NOMO-1 (cell line): Measurements from ENCODE around the gene CROT.
"Not testable (repeated sequence)": the region's sequence is repeated elsewhere in the genome, so short reads cannot be mapped to it uniquely, and the experiment has no call there.

ENCODE experiments used
- DNase-seq, 2 experiments: peaks; one replicate each; lab custom pipeline; 2025; ENCODE audit not compliant: unreplicated experiment in 2 of 2; lab: John Stamatoyannopoulos, UW

Gene CROT, protein sequence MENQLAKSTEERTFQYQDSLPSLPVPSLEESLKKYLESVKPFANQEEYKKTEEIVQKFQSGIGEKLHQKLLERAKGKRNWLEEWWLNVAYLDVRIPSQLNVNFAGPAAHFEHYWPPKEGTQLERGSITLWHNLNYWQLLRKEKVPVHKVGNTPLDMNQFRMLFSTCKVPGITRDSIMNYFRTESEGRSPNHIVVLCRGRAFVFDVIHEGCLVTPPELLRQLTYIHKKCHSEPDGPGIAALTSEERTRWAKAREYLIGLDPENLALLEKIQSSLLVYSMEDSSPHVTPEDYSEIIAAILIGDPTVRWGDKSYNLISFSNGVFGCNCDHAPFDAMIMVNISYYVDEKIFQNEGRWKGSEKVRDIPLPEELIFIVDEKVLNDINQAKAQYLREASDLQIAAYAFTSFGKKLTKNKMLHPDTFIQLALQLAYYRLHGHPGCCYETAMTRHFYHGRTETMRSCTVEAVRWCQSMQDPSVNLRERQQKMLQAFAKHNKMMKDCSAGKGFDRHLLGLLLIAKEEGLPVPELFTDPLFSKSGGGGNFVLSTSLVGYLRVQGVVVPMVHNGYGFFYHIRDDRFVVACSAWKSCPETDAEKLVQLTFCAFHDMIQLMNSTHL

DNA sequence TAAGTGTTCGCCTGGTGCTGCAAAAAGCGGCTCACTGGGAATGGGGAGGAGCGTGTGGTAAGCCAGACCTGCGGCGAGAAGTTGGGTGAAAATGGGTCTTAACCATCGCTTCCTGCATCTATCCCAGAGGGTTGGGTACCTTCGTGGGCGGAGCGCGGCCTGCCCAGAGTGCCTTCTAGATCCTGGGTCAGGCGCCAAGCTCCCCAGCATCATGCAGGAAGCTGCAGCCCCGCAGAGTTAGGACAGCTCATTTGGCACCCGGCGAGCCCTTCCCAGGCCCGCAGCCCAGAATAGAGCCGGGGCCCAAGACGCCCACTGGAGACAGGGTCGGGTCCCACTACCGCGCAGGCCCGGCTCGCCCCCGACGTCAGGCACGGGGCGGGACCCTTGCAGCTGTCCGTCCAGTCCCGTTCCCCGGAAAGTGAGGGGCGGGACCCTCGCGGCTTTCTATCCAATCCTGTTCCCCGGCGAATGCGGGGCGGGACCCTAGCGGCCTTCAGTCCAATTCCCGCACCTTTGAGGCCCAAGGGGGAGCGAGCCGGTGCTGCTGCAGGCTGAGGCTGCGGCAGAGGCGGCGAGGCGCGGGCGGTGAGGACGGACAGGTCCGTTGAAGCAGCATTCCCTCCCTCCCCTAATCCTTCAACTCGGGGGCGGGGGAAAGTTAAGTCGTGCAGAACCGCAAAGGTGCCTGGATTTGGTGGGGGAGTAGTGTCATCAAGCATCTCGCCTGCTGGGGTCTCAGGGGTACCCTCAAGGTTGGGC is at the start of gene CROT:
Gene CROT, plus strand, starts transcription at position 499 of the 762 bp plus-strand sequence. CDS start 3,405 bp downstream, outside the sequence.
- peak; percentile 99 to 100 for DNase-seq

DNA sequence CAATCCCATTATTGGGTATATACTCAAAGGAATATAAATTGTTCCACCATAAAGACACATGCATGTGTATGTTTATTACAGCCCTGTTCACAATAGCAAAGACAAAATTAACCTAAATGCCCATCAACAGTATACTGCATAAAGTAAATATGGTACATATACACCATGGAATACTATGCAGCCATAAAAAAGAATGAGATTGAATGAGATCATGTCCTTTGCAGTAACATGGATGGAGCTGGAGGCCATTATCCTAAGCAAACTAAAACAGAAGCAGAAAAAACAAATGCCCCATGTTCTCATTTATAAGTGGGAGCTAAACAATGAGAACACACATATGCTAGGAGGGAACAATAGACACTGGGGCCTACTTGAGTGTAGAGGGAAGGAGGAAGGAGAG is 44.7 kb upstream of the CROT start:
- no peak for DNase-seq

DNA sequence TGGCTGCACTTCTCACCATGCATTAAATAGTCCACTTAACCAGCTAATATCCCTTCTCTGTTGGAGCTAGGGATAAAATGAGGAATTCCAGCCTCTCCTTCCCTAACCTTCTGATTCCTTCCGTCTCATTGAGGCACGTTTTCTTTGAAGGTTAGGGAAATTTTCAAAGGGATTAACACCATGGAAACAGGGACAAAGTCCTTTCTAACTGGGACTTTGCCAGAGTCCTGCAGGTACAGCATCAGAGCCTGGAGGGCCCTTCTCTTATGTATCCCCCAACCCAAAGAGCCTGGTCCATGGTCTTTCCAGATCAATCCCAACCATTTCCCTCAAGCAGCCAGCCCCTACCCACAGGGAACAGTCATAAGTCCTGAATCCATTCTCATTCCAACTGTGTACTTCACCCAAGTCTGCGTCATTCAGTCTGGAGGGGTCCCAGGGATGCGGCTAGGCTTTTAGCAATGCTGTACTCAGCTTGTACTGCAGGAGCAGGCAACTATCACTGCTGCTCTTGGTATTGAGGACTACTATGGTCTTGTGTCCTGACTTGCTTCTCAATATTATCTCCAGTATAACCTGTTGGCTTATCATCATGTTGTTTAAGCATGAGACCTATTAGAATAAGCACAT is 34.6 kb upstream of the CROT start:
- no peak for DNase-seq

DNA sequence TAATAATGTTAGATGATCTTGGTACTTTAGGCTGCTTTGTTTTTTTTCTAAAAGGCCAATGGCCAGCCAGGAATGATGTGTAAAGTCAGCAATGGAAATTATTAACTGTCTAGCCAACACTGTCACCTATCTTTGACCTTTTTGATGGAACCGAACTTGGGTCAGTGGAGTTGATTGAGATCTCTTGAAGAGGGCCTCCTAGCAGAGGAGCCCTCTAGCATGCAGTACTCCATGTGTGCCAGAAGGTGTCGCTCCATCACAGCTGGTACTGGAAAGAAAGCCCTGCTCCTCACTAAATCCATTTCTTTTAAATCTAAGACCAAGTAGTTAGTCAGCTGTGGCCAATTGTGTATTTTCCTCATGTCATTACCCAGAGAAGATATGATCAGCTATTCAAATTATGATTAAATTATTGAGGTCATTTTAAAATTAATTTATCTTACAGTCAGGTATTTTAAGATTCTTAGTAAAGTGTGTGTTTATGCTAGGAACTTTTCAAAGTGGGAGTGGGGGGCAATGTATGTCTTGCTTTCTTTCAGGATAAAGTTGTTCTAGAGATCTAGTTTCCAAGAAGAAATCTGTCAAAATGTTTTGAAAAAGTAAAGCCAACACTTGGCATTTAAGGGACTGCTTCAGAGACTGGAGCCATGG is 33.1 kb upstream of the CROT start:
- DNase-seq, result peak; percentile 70 to 83

DNA sequence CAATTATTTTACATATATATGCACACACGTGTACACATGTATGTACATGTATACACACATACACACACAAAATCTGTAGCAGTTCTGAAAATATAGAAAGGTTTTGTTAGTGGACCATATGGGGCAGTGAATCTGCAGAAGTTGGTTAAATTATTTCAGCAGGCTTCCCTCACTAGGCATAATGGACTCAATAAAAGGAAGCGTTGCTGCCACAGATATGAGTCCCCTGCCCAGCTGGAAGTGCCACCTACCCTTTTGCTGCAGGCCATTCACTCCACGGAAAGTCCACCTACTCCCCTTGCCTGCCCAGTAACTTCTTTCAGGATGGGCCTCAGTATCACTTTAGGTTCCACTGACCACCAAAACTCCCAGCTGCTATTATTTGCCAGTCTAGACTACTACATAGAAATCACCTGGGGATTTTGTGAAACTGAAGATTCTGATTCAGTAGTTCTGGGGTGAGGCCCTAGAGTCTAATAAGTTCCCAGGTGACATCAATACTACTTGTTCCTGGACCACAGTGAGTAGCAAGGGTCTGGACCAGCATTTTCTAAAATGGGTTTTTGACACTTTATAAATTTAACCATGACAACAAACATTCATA is 29.3 kb upstream of the CROT start:
- DNase-seq, result no peak

DNA sequence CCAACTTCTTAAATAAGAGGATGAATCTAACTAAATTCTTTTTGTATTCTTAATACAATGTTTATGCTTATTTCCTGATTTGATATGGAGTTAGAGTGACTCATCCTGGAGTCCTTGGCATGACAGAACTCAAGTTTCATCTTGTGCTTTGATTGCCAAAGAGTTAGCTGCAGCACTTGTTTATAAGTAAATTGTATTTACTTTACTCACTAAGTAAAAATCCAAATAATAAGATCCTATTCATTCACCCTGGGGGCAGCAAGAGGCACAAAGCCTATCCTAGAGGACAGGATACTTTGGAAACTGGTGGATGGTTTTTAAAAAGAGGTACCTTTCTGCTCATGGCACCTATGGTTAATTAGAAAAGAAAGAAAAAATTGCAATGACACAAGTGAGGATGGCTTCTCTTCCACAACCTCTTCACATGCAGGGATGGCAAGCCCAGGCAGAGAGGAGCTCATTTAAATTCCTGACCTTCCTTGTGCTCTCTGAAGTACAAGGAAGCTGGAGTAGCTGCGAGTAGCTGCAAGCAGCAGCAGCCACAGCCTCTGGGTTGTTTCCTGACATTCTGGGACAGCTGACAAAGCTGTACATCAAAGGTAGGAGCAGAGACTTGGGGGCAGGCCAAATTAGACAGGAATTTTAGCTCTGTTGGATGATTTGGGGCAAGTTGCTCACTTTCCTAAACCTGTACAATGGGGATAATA is 28.5 kb upstream of the CROT start:
- no peak for DNase-seq

DNA sequence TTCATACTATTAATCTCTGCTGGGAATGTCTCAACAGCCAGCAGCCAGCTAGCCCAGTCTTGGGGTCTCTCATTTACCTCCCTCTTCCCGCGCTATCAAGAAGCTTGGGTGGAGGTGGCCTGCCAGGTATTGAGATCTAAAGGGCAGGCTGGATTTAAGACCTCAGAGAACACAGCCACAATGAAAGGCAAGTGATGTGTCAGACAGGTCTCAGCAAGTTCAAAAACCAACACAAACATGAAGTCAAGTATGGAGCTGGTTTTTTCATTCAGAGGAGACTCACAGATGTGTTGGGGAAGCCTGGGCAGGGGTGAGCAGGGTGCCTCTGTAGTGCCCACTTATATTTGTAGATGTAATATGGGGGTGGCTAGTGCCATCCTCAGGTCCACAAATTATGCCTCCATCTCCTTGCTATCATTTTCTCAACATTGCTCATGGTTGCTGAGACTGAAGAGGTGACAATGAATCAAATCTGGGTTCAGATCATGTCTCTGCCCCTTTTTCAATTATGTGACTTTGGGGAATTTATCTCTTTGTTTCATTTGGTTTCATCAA is 27.7 kb upstream of the CROT start:
- no peak for DNase-seq

DNA sequence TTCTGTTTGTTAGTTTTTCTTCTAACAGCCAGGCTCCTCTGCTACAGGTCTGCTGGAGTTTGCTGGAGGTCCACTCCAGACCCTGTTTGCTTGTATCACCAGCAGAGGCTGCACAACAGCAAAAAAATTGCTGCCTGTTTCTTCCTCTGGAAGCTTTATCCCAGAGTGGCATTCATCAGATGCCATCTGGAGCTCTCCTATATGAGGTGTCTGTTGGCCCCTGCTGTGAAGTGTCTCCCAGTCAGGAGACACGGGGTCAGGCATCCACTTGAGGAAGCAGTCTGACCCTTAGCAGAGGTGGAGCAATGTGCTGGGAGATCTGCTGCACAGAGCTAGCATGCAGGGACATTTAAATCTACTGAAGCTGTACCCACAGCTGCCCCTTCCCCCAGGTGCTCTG is 26.7 kb upstream of the CROT start:
- no peak for DNase-seq

DNA sequence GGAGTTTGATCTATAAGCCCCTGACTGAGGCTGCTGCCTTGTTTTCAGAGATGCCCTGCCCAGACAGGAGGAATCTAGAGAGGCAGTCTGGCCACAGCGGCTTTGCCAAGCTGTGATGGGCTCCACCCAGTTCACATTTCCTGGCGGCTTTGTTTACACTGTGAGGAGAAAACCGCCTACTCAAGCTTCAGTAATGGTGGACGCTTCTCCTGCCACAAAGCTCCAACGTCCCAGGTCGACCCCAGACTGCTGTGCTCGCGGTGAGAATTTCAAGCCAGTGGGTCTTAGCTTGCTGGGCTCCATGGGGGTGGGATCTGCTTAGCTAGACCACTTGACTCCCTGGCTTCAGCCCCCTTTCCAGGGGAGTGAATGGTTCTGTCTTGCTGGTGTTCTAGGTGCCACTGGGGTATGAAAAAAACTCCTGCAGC is 26.3 kb upstream of the CROT start:
- DNase-seq, result not testable (repeated sequence)

DNA sequence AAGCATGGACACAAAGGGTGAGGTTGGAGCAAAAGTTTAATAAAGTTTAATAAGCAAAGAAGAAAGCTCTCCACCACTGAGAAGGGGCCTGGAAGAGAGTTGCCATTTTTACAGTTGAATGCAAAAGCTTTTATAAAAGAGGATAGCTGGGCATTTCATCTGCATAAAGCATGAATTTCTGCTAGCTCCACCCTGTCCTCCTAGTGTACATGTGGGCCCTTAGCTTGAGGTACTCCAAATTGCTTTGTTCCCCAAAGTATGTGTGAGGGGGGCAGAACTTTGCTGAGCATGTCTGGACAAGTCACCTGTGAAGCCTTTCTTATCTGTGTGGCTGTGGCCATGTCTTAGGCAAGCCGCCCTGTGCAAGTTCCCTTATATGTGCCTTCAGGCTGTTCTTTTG is 22.6 kb upstream of the CROT start:
- DNase-seq, result no peak

DNA sequence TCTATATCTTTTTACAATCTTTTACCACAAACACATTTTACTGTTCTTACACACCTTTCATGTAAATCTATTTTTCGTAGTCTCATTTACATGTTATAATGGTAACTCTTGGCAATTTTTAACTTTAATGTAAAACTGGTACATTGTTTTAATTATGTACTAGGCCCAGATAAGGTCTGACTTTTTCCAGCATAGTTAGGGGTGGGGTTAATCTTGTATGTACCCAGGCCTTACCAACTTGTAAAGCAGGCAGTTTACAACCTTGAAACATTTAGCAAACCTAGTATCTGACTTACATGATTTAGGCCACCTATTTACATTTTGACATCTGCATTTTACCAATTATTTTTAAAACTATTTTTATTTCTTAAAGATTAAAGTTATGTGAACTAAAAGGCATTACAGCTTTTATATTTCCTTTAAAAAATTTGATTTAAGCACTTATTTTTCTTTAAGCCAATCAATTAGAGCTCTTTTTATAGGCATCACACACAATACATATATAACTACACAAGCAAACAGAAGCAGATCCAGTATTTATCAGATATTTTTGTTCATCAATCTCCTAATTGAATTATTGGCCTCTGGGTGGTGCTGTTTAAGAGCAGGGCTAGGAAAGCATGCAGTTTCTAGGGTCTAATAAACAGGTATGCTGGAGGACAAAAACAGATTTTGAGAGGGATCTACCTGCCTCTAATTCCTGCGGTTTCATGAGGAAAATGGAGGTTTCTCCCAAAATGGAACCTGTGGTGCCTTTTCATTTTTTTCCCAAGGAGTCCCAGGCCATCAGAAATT is 19.7 kb upstream of the CROT start:
- no peak for DNase-seq

DNA sequence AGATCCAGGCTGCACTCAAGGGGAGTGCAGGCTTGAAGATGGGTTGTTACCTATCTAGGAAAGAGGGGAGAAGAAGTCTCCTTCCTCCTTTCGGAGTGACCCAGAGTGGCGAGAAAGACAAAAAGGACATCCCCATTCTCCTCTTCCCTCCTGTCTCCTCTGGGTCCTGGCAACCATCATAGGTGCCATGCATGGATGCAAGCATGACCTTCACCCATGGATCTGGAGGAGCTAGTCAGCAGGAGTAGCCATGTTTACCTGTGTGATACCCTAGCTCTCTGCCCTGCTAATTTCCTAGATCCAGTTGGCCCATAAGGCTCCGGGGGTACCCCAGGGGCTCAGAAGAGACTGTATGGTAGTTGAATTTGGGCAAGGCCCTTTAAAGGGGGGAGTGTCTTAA is 17.2 kb upstream of the CROT start:
- no peak for DNase-seq

DNA sequence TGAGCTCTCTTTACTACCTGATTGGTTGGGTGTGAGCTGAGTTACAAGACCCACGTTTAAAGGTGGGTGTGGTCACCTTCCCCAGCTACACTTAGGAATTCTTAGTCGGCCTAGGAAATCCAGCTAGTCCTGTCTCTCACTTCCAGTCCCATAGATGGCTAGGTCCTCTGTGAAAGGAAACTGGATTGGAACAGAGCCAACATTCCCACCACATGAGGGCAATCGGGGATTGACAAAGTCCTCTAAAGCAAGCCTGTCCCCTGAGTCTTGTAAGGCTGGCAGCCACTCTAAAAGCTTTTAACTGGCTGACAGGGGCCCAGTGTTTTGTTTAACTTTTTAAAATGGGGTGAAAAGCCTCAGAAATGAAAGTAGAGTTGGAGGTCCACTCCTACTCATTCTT is 15.1 kb upstream of the CROT start:
- DNase-seq, result no peak

DNA sequence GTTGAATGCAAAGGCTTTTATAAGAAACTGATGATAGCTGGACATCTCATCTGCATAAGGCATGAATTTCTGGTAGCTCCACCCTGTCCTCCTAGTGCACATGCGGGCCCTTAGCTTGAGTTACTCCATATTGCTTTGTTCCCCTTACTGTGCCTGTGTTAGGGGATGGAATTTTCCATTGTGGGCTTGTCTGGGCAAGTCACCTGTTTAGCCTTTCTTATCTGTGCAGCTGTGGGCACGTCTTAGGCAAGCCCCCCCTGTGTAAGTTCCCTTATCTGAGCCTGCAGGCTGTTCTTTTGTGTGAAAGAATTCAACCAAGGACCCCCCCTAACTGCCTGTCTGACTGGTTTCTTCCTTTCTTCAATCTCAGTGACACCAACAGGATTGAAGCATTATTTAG is 14.5 kb upstream of the CROT start:
- no peak for DNase-seq

DNA sequence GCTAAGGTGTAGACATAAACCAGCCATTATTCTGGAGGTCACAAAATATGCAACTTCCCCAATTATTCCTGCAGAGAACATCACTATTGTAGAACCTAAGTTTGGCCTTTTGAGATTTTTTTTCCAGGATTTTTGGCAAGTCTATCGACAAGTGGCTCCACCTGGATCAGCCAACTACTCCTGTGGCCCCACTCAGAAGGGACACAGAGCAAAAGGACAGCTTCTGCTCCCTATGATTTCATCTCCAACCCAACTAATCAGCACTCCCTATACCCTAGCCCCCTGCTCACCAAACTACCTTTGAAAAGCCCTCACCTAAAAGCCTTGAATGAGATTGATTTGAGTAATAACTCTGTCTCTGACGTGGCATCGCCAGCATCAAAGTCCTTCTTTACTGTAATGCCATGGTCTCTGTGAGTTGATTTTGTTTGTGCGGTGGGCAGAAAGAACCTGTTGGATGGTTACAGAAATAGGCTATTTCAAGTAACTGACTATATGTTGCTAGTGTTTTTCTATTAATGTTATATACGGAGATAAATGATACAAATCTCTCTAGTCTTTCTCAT is 13.7 kb upstream of the CROT start:
- no peak for DNase-seq

DNA sequence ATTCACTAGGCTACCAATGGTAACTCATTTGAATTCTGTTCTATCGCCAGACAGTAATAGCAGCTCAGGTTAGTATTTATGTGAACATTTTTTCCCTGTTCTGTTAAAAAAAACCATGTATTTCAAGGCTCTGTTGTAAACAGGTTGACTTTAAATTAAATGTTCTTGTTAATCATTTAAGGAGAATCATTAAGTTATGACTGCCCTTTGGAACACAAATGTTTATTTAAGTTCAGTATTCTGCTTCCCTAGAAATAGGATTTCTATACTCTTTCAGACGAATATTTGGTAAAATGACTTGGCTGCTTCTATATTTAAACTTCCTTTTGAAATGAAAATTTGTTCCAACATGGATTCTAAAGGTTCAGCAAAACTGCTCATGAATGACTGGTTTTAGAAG is 13.1 kb upstream of the CROT start:
- no peak for DNase-seq

DNA sequence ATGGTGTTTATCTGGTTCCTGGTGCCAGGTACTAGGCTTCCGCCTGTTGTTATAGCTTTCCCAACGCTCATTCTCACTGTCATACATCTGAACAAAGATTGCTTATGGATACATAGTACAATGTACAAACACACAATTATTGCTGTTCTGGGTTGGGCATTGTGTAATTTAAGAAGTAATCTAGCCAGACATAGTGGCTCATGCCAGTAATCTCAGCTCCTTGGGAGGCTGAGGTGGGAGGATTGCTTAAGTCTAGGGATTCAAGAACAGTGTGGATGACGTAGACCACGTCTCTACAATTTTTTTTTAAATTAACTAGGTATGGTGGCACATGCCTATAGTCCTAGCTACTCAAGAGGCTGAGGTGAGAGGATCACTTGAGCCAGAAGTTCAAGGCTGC is 9.3 kb upstream of the CROT start:
- no peak for DNase-seq

DNA sequence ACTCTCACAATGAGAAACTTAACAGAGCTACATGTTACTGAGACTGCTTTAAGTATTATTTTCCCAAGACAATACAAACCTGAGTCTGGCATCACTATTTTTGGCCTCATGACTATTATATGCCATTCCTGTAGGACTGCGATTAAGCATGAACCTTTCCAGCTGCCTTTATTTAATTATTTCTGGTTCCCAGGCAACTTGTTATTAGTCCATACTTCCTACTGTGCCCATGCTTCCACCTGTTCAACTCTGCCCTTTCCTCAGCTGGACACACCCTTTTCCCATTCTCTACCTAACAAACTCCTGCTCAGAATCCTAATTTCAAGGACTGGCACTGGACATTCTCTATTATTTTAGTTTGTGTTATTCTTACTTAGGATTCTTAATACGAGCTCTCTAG is 8.1 kb upstream of the CROT start:
- no peak for DNase-seq
